ENCODE results near the gene LYRM2.

DNA sequence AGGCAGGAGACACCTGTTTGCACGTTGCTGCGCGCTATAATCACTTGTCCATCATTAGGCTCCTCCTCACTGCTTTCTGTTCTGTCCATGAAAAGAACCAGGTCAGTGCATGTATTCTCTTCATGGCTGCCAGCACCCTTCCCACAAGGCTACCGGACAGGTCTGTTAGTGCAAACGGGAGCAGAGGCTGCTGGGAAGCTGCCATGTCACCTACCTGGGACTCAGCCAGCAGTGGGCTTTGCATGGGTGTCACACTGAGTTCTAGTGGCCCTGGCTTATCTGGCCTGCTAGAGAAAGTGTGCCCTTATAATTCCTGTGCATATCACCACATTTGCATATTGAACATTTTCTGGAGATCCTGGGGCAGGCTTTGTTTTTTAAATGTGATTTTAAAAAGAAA is 24.8 kb downstream of the LYRM2 start:
- TF ChIP-seq, protein P1, sequence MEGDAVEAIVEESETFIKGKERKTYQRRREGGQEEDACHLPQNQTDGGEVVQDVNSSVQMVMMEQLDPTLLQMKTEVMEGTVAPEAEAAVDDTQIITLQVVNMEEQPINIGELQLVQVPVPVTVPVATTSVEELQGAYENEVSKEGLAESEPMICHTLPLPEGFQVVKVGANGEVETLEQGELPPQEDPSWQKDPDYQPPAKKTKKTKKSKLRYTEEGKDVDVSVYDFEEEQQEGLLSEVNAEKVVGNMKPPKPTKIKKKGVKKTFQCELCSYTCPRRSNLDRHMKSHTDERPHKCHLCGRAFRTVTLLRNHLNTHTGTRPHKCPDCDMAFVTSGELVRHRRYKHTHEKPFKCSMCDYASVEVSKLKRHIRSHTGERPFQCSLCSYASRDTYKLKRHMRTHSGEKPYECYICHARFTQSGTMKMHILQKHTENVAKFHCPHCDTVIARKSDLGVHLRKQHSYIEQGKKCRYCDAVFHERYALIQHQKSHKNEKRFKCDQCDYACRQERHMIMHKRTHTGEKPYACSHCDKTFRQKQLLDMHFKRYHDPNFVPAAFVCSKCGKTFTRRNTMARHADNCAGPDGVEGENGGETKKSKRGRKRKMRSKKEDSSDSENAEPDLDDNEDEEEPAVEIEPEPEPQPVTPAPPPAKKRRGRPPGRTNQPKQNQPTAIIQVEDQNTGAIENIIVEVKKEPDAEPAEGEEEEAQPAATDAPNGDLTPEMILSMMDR (IDR thresholded peaks at IDR 0.05; ENCODE audit: low read length), result no peak
- TF ChIP-seq EZH2 (optimal IDR thresholded peaks at IDR 0.05; ENCODE audit: low read depth, low read length), result no peak

All from MM.1S (cell line).